LNCAP (cell line): Measurements from ENCODE around the gene FAM76B.

Experiments
- CTCF ChIP-seq: fragments of 450-650 bp; IDR thresholded peaks from 2 replicates; pipeline ENCODE4 v1.5.1; 2017; ENCODE audit warnings: mild to moderate bottlenecking

Gene FAM76B

DNA sequence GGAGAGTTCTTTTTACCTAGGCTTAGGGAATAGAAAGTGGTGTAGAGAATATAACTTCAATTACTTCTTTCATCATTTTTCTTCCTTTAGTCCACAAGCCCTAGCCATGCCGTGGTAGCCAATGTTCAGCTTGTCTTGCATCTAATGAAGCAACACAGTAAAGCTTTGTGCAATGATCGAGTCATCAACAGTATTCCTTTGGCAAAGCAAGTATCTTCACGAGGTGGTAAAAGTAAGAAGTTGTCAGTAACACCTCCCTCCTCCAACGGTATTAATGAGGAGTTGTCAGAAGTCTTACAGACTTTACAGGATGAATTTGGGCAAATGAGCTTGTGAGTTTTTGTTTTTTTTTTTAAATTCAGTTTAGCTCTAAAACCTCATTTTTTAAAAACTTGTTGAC lies 38.1 kb upstream of the FAM76B start:
- TF ChIP-seq CTCF: no peak

DNA sequence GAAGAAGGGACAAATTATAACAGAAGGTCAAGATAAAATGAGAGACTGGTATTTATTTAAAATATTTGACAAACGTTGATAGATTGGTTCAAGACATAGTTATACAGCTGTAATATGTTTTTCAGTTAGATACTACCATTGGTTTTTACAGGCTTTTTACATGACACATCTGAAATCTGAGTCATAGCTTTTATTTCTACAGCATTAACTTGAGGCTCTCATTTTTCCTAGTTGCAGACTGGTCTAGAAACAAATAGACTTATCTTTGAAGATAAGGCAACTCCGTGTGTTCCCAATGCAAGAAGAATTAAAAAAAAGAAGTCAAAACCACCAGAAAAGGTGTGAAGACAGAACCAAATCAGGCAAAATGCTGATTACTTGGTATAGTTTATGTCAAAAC lies 32.1 kb upstream of the FAM76B start:
- no peak for TF ChIP-seq CTCF

- TF ChIP-seq CTCF: no peak
Observed at GRCh38 chr11:95816037-95816436, 26.5 kb upstream of the FAM76B start.

- no peak for TF ChIP-seq CTCF
Observed at GRCh38 chr11:95805869-95806268, 16.3 kb upstream of the FAM76B start.

DNA sequence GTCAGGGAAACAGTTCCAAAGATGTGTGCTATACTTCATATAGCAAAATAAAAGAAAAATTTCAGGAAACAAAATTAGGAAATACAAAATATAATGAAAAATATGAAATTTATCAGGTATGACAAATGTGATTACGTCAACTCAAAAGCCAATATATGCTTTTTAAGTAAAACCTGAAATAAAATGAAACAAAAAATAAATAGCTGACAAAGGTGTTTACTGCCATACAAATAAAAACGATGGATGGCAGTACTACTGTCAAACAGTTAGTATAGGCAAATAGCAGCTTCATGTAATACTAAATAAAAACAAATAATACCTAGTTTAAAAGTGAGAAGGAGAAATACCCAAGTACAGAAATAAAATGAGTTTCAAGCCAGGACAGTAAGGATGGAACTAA lies 14.4 kb upstream of the FAM76B start:
- TF ChIP-seq CTCF: no peak

DNA sequence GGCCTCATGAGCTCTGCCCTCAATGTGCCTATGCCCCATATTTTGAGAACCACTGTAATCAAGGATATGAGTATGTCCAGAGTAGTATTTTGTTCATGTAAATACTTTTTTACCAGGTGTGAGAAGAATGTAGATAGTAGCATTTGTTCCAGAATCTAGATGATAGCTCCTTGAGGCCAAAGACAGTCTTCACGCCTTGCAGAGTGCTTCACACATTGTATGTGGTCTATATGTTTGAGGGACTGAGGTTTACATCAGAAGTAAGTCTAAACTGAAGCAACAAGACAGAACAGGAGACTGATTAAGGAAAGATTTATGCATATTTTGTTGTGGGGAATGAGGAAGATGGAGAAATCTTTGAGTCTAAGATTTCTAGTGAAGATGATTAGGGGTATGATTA lies 13.2 kb upstream of the FAM76B start:
- TF ChIP-seq CTCF: no peak

GRCh38 chr11:95800438-95800837 lies 10.9 kb upstream of the FAM76B start:
- TF ChIP-seq CTCF: no peak

DNA sequence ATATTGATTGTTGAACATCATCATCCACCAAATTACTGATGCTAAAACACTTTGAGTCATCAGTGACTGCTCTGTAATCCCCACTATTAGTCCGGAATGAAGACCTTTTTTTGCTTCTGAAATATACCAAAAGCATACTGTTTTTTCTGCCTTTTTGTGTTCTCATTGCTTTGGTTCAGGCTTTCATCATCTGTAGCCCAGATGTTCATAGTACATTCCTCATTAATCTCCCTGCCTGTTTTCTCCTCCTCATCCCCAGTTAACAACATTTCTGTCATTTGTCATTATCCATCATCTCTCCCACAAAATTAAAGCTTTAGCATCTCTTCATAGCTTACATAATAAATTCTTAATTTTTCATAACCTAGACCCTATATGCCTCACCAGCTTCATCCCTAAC lies 10.0 kb upstream of the FAM76B start:
- no peak for TF ChIP-seq CTCF
